Measurements from ENCODE around the gene ADGRE3.

DNA sequence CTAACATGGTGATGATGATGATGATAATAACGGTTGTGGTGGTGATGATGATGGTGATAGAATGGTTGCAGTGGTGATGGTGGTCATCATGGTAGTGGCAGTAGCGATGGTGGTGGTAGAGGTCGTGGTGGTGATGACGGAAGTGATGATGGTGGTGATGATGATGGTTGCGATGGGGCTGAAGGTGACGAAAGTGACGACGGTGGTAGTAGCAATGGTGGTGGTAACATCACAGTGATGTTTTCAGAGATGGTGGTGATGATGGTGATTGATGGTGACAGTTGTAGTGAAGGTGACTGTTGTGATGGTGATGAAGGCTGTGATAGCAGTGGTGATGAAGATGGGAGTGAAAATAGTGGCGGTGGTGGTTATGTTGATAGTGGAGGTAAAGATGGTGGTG, 3.6 kb upstream of the ADGRE3 start:
- TF ChIP-seq POLR2AphosphoS5 (IDR thresholded peaks at IDR 0.05) (no peak), POLR2A (IDR thresholded peaks at IDR 0.05) (no peak), EP300 (IDR thresholded peaks at IDR 0.05) (no peak)
- TF ChIP-seq, protein P1, sequence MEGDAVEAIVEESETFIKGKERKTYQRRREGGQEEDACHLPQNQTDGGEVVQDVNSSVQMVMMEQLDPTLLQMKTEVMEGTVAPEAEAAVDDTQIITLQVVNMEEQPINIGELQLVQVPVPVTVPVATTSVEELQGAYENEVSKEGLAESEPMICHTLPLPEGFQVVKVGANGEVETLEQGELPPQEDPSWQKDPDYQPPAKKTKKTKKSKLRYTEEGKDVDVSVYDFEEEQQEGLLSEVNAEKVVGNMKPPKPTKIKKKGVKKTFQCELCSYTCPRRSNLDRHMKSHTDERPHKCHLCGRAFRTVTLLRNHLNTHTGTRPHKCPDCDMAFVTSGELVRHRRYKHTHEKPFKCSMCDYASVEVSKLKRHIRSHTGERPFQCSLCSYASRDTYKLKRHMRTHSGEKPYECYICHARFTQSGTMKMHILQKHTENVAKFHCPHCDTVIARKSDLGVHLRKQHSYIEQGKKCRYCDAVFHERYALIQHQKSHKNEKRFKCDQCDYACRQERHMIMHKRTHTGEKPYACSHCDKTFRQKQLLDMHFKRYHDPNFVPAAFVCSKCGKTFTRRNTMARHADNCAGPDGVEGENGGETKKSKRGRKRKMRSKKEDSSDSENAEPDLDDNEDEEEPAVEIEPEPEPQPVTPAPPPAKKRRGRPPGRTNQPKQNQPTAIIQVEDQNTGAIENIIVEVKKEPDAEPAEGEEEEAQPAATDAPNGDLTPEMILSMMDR (IDR thresholded peaks at IDR 0.05): no peak
